HG02610 (cell line): ENCODE measurements around the gene C20orf96.
"Not testable (repeated sequence)": the region's sequence is repeated elsewhere in the genome, so short reads cannot be mapped to it uniquely, and the experiment has no call there.

Experiments
- ATAC-seq: cut with Tn5 transposase; IDR thresholded peaks from one replicate; pipeline ENCODE4 v1.9.1; 2021; ENCODE audit warnings: mild to moderate bottlenecking, moderate library complexity; ENCODE audit not compliant: unreplicated experiment

The C20orf96 gene

GRCh38 chr20:237929-238328 lies 52.6 kb downstream of the C20orf96 start:
- no peak for ATAC-seq

GRCh38 chr20:237489-237888 lies 53.1 kb downstream of the C20orf96 start:
- ATAC-seq = no peak

GRCh38 chr20:235891-236290 lies 54.7 kb downstream of the C20orf96 start:
- ATAC-seq = no peak

- ATAC-seq = no peak
These were observed 63.0 kb downstream of the C20orf96 start for GRCh38 chr20:227439-228105.

GRCh38 chr20:226958-227357 lies 63.6 kb downstream of the C20orf96 start, which contains the start of gene DEFB129:
TSS of gene DEFB129 (plus strand) at chr20:227258. CDS start at chr20:227289, 31 bp downstream.
- ATAC-seq = no peak

- ATAC-seq = not testable (repeated sequence)
These were observed 64.7 kb downstream of the C20orf96 start for GRCh38 chr20:225879-226278.

- no peak for ATAC-seq
These were observed 69.2 kb downstream of the C20orf96 start for GRCh38 chr20:221258-221830.
